T-cell (primary cell): ENCODE data around the gene SUSD3. TPM values are rescaled to one million over a fixed set of nuclear protein-coding genes. Genes with fewer than 3 reads are reported as not detected.

ENCODE experiments used
- ATAC-seq, 4 experiments: fragments of 200-7000 bp in 3 of 4; fragments of 150-1000 bp in 1 of 4; cut with Tn5 transposase; replicated peaks in 1 of 4; 1 replicate in 3 of 4; 2 replicates in 1 of 4; pipeline ENCODE4 v1.10.0; 2021; ENCODE audit warnings: moderate library complexity in 3 of 4, mild to moderate bottlenecking in 2 of 4, moderate number of reproducible peaks in 1 of 4
- CTCF ChIA-PET, 2 donors: fragments of 300-600 bp; sonication (Branson Sonifier 250); formaldehyde crosslinking; loops; one replicate each; lab custom pipeline; 2022; ENCODE audit warnings: antibody characterized with exemption in 2 of 2; lab: Charles Lee
- POLR2A ChIA-PET, 2 donors: fragments of 300-600 bp; sonication (Branson Sonifier 250); formaldehyde crosslinking; loops; one replicate each; lab custom pipeline; 2022; ENCODE audit warnings: antibody characterized with exemption in 2 of 2; lab: Charles Lee
- DNase-seq, 35 experiments: peaks; one replicate each; pipeline versions ENCODE4 v3.0.0 to v3.0.0-alpha.2; 2013 to 2023
- H3K27ac ChIP-seq: one replicate; pipeline ENCODE4 v1.5.1; 2013; ENCODE audit warnings: low read length
- H3K27me3 ChIP-seq, 2 experiments: replicated peaks in 1 of 2; 1 replicate in 1 of 2; 2 replicates in 1 of 2; pipeline versions ENCODE4 v1.6.1 to v1.7.0; 2013; ENCODE audit warnings: low read length in 1 of 2, mixed read lengths in 1 of 2; ENCODE audit not compliant: control insufficient read depth in 2 of 2, insufficient read depth in 2 of 2; ENCODE audit errors: extremely low read depth in 1 of 2
- H3K36me3 ChIP-seq, 2 donors: 1 replicate in 1 of 2; 2 replicates in 1 of 2; pipeline versions ENCODE4 v1.6.1 to v1.7.0; 2013; ENCODE audit warnings: low read length in 1 of 2; ENCODE audit not compliant: control insufficient read depth in 2 of 2, insufficient read depth in 1 of 2; ENCODE audit errors: extremely low read depth in 1 of 2
- H3K4me1 ChIP-seq, 2 experiments: 1 replicate in 1 of 2; 2 replicates in 1 of 2; pipeline versions ENCODE4 v1.6.1 to v1.7.0; 2013; ENCODE audit warnings: low read length in 2 of 2, mixed read lengths in 1 of 2; ENCODE audit not compliant: insufficient read depth in 2 of 2, control insufficient read depth in 1 of 2; ENCODE audit errors: extremely low read depth in 1 of 2
- H3K4me3 ChIP-seq, 2 donors: 1 replicate in 1 of 2; 2 replicates in 1 of 2; pipeline versions ENCODE4 v1.5.1 to v1.7.0; 2013; ENCODE audit warnings: mild to moderate bottlenecking in 2 of 2, low read length in 1 of 2, moderate library complexity in 1 of 2; ENCODE audit not compliant: control insufficient read depth in 1 of 2; ENCODE audit errors: extremely low read depth in 1 of 2
- H3K9me3 ChIP-seq: 2 replicates; pipeline ENCODE4 v1.7.0; 2013
- H3K27ac Mint-ChIP-seq, 2 donors: one replicate each; pipeline ENCODE4 v1.8.0; 2020 to 2021; ENCODE audit warnings: mild to moderate bottlenecking in 2 of 2, mixed read lengths in 2 of 2
- H3K27me3 Mint-ChIP-seq, 2 donors: one replicate each; pipeline ENCODE4 v1.8.0; 2021 to 2022; ENCODE audit warnings: mixed read lengths in 2 of 2
- H3K36me3 Mint-ChIP-seq: one replicate; pipeline ENCODE4 v1.8.0; 2021; ENCODE audit warnings: mixed read lengths
- H3K4me1 Mint-ChIP-seq, 3 donors: one replicate each; pipeline ENCODE4 v1.8.0; 2020 to 2022; ENCODE audit warnings: mixed read lengths in 3 of 3, mild to moderate bottlenecking in 1 of 3
- H3K4me3 Mint-ChIP-seq, 3 donors: one replicate each; pipeline ENCODE4 v1.8.0; 2020 to 2022; ENCODE audit warnings: mild to moderate bottlenecking in 3 of 3, mixed read lengths in 3 of 3, moderate library complexity in 3 of 3
- H3K9me3 Mint-ChIP-seq, 3 donors: one replicate each; pipeline ENCODE4 v1.8.0; 2020 to 2022; ENCODE audit warnings: mixed read lengths in 3 of 3
- WGBS: methylation state at CpG from one replicate; pipeline ENCODE4 v1.1.5; 2013; ENCODE audit warnings: missing lambda C conversion rate; ENCODE audit not compliant: insufficient coverage; 5-methylcytosine and 5-hydroxymethylcytosine counted together
- total RNA-seq, 35 experiments: library from RNA in 6 of 35; stranded (reverse) in 6 of 35; fragments of 120-200 nt in 1 of 35; gene quantifications; one replicate each; pipeline versions ENCODE4 v1.2.1 to v1.2.4 and lab custom pipeline; 2013 to 2026

The SUSD3 gene
- total RNA-seq (10 to 100 TPM; 39.6 to 79.2 (median 71.2) TPM), total RNA-seq (lab: John Stamatoyannopoulos, UW) (4.4 to 72.7 (median 38.6) reads per million in 29 experiments)
- 70.2 TPM for total RNA-seq (2013)

DNA sequence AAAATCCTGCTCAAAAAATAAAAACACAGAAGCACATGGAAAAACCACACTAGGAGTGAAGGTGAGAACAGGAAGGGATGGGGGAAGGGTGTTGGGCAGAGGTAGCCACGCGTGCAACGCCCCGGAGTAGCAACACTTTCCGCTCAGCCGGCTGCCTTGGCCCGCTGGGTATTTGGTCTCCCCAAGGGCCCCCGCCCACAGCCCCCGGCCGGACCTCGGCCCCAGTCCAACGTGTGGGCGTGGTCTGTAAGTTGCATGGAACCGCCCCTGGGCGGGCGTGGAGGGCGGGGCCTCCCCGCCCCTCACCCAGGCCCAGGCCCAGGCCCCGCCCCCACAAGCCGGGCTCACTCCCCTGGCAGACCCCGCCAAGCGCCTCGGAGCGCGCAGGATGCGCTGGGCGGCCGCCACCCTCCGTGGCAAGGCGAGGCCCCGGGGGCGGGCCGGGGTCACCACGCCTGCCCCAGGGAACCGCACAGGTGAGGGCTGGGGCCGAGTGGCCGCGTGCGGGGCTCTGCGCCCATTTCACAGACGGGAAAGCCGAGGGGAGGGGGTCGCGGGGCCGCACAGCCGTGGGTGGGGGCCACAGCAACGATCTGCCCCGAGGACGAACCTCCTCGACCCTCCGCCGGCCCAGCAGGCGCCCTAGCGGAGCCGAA lies at the start of gene SUSD3:
Gene SUSD3 (plus strand): TSS at position 347 of the 656 bp plus-strand sequence. CDS start 42 bp downstream, at position 389.
- peak within 1 kb of the TSS; percentile 99 to 100 for H3K27ac Mint-ChIP-seq
- no peaks in the 10 kb centered on the region for H3K27me3 Mint-ChIP-seq
- peaks cover 73 to 81% (median 78%) of the 10 kb centered on the region in 3 donors for H3K4me1 Mint-ChIP-seq
- CTCF ChIA-PET, result no interaction called here
- ATAC-seq, result peak; percentile 71 to 77 (median 74)
- H3K4me3 Mint-ChIP-seq, result peak within 1 kb of the TSS; percentile 92 to 93 (median 93)
- Histone ChIP-seq H3K4me1 (peaks cover 36 to 86% of the 10 kb centered on the region in 2 experiments), H3K27ac (peak within 1 kb of the TSS; percentile 83), H3K27me3 (no peaks in the 10 kb centered on the region), H3K9me3 (no peaks in the 10 kb centered on the region), H3K4me3 (peak within 1 kb of the TSS; percentile 78 to 88), H3K36me3 (peaks cover 0 to 8% of the 10 kb centered on the region in 2 donors)
- DNase-seq, result peak; percentile 33 to 77 (median 58)
- POLR2A ChIA-PET, result interaction anchor here in 1 of 2 donors (0.6 kb wide), 1 partner anchor 17 kb away, joined by 6 read pairs; no protein-coding TSS in a partner anchor
- under 1% methylated on average over 42 of the region's 55 CpGs for WGBS
- H3K9me3 Mint-ChIP-seq, result no peaks in the 10 kb centered on the region
- H3K36me3 Mint-ChIP-seq, result peaks cover 4% of the 10 kb centered on the region

DNA sequence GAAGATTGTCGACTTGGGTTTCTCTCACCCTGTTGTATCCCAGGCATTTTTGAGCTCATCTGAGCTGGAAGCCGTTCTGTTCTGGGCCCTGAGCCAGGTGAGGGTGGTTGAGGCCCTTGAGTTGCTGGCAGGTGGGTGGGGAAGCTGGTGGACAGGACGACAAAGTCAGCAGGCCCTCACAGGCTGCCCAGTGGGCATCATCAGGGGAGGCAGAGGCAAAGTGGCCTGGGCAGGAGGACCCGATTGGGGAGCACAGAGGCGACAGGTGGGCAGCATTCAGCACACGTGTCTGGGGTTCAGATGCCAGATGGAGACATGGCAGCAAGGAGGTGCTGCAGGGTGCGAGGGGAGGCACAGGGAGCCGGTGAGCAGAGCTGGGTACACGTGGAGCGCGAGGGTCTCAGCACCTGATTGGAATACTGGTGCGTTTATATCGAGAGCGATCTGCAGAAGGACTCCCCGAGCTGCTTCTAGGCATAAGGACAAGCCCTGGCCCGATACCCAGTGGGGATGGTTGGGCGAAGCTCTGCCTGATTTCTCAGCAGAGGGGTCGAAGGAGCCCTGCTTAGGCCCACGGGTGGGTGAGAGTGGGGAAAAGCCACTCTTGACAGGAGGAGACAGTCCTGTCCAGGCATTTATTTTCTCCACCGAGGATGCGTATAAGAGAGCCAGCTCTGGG lies 49.0 kb upstream of the SUSD3 start:
- H3K4me1 ChIP-seq, result peaks cover 0 to 23% of the 10 kb centered on the region in 2 experiments
- no peaks in the 10 kb centered on the region for H3K9me3 ChIP-seq
- no peak overlapping the region for H3K4me3 ChIP-seq
- WGBS, result 94% methylated on average over 21 of the region's 21 CpGs
- ChIA-PET POLR2A (no interaction called here), CTCF (no interaction called here)
- H3K27ac ChIP-seq, result no peak overlapping the region
- Mint-ChIP-seq H3K9me3 (no peaks in the 10 kb centered on the region), H3K36me3 (peaks cover 52% of the 10 kb centered on the region), H3K27me3 (no peaks in the 10 kb centered on the region), H3K4me1 (peaks cover 19 to 32% (median 31%) of the 10 kb centered on the region in 3 donors), H3K27ac (peak overlapping the region; percentile 67 to 74), H3K4me3 (no peak overlapping the region)
- ATAC-seq, result no peak
- peaks cover 0 to 4% of the 10 kb centered on the region in 2 experiments for H3K27me3 ChIP-seq
- DNase-seq, result peak in 1 of 35 experiments; percentile 7
- peaks cover 26 to 85% of the 10 kb centered on the region in 2 donors for H3K36me3 ChIP-seq

DNA sequence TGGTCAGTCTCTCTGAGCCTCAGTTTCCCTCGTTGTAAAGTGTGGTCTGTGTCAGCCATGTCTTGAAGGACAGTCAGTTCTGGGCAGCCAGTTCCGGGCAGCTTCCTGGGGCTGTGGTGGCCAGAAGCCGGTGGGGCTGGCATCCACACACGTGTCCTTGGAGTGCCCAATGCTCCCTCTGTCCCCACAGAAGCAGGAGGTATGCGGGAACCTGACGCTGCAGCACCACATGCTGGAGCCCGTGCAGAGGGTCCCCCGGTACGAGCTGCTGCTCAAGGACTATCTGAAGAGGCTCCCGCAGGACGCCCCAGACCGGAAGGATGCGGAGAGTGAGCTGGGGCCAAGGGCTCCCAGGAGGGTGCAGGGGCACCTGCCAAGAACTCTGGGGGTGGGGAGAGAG lies 48.4 kb upstream of the SUSD3 start:
- ATAC-seq (no peak), DNase-seq (peak in 1 of 35 experiments; percentile 5)
- no peak overlapping the region for H3K27ac ChIP-seq
- no peak overlapping the region for H3K4me3 Mint-ChIP-seq
- H3K36me3 Mint-ChIP-seq, result peaks cover 52% of the 10 kb centered on the region
- H3K27me3 ChIP-seq, result peaks cover 0 to 4% of the 10 kb centered on the region in 2 experiments
- peak overlapping the region; percentile 36 to 74 for H3K27ac Mint-ChIP-seq
- H3K36me3 ChIP-seq, result peaks cover 22 to 82% of the 10 kb centered on the region in 2 donors
- ChIA-PET CTCF (no interaction called here), POLR2A (interaction anchor here in 1 of 2 donors (0.5 kb wide), 1 partner anchor 21 kb away, joined by 5 read pairs; no protein-coding TSS in a partner anchor)
- no peaks in the 10 kb centered on the region for H3K9me3 Mint-ChIP-seq
- H3K4me1 Mint-ChIP-seq, result peaks cover 17 to 32% (median 28%) of the 10 kb centered on the region in 3 donors
- peaks cover 0 to 19% of the 10 kb centered on the region in 2 experiments for H3K4me1 ChIP-seq
- 98% methylated on average over 12 of the region's 13 CpGs for WGBS
- no peaks in the 10 kb centered on the region for H3K27me3 Mint-ChIP-seq
- no peaks in the 10 kb centered on the region for H3K9me3 ChIP-seq
- no peak overlapping the region for H3K4me3 ChIP-seq

DNA sequence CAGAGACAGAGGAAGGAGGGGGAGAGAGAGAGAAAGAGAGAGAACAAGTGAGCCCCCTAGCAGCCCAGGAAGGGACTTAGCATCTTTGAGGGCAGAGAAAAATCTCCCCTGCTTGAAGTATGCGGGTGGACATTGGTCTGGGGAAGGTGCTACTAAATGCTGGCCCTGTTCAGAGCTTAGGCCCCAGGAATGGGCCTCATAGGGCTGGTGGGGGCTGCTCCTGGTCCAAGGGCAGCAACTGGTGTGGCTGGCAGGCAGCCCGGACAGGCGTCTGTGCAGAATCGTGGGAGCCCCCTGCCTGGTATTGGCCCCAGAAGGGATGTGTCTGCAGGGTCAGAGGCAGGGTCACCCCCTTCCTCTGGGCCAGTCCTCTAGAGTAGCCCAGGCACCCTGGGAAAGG lies 47.8 kb upstream of the SUSD3 start:
- Histone ChIP-seq H3K4me1 (peaks cover 0 to 19% of the 10 kb centered on the region in 2 experiments), H3K27ac (peak overlapping the region; percentile 28), H3K36me3 (peaks cover 23 to 82% of the 10 kb centered on the region in 2 donors), H3K4me3 (no peak overlapping the region), H3K27me3 (peaks cover 0 to 4% of the 10 kb centered on the region in 2 experiments), H3K9me3 (no peaks in the 10 kb centered on the region)
- DNase-seq, result no peak
- Mint-ChIP-seq H3K27me3 (no peaks in the 10 kb centered on the region), H3K4me1 (peaks cover 17 to 30% (median 24%) of the 10 kb centered on the region in 3 donors), H3K4me3 (no peak overlapping the region), H3K9me3 (no peaks in the 10 kb centered on the region), H3K36me3 (peaks cover 54% of the 10 kb centered on the region), H3K27ac (peak overlapping the region; percentile 36 to 74)
- CTCF ChIA-PET, result no interaction called here
- ATAC-seq, result no peak
- POLR2A ChIA-PET, result interaction anchor here in 1 of 2 donors (0.5 kb wide), 1 partner anchor 21 kb away, joined by 5 read pairs; no protein-coding TSS in a partner anchor
- WGBS, result 100% methylated on average over 4 of the region's 4 CpGs

DNA sequence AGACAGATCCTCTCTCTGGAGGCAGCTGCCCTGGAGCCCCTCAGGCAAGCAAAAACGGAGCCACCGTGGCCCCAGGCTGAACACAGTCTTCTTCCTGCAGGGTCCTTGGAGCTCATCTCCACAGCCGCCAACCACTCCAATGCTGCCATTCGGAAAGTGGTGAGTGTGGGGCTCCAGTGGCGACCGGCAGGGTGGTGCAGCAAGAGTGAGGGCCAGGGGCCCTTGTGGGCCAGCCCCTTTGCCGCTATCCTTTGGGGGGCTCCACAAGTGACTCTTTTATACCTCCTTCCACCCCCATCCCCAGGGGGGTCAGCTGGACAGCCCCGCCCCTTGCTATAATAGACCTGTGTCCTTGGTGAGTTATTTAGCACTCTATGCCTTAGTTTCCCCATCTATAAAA lies 47.4 kb upstream of the SUSD3 start:
- H3K27me3 Mint-ChIP-seq, result no peaks in the 10 kb centered on the region
- no peaks in the 10 kb centered on the region for H3K9me3 ChIP-seq
- H3K4me1 ChIP-seq, result peaks cover 0 to 19% of the 10 kb centered on the region in 2 experiments
- H3K4me3 ChIP-seq, result no peak overlapping the region
- H3K27ac Mint-ChIP-seq, result peak overlapping the region in 1 of 2 donors; percentile 66
- POLR2A ChIA-PET, result no interaction called here
- H3K4me1 Mint-ChIP-seq, result peaks cover 16 to 27% (median 21%) of the 10 kb centered on the region in 3 donors
- no peaks in the 10 kb centered on the region for H3K9me3 Mint-ChIP-seq
- peaks cover 0 to 4% of the 10 kb centered on the region in 2 experiments for H3K27me3 ChIP-seq
- peaks cover 22 to 82% of the 10 kb centered on the region in 2 donors for H3K36me3 ChIP-seq
- 92% methylated on average over 2 of the region's 8 CpGs for WGBS
- CTCF ChIA-PET, result no interaction called here
- H3K27ac ChIP-seq, result no peak overlapping the region
- H3K36me3 Mint-ChIP-seq, result peaks cover 51% of the 10 kb centered on the region
- no peak for ATAC-seq
- no peak for DNase-seq
- H3K4me3 Mint-ChIP-seq, result no peak overlapping the region
